GM12878 (cell line): ENCODE data around the gene HSPE1. TPM values are rescaled to one million over a fixed set of nuclear protein-coding genes. Genes with fewer than 3 reads are reported as not detected.

Experiments
- ATAC-seq: fragments of 200-7000 bp; cut with Tn5 transposase; 3 replicates; pipeline ENCODE4 v1.9.1; 2020; ENCODE audit warnings: mild to moderate bottlenecking, moderate library complexity
- BruUV-seq: library from RNA; stranded (reverse); fragments of 400-500 nt; replicated peaks from 2 replicates; lab custom pipeline; 2021; lab: Mats Ljungman, UMichigan
- CTCF ChIA-PET: fragments of 300-600 bp; sonication (Branson Sonifier 250); formaldehyde crosslinking; extraction: SDS; loops from one replicate; lab custom pipeline; 2021; ENCODE audit warnings: inconsistent platforms; lab: Yijun Ruan, JAX
- POLR2A ChIA-PET: fragments of 350-600 bp; formaldehyde crosslinking; extraction: SDS; loops from one replicate; lab custom pipeline; 2021; ENCODE audit warnings: inconsistent platforms; lab: Charles Lee
- RAD21 ChIA-PET: fragments of 300-600 bp; sonication (Branson Sonifier 250); formaldehyde crosslinking; loops from one replicate; lab custom pipeline; 2023; ENCODE audit warnings: antibody characterized with exemption; ENCODE audit not compliant: unreplicated experiment; lab: Charles Lee
- SMC1A ChIA-PET: fragments of 300-600 bp; sonication (Branson Sonifier 250); formaldehyde crosslinking; loops from one replicate; lab custom pipeline; 2023; ENCODE audit not compliant: unreplicated experiment, uncharacterized antibody; lab: Charles Lee
- DNase-seq: peaks from one replicate; pipeline ENCODE4 v3.0.0-alpha.2; 2011; ENCODE audit warnings: low read depth, low spot score
- FAIRE-seq: peaks from 3 replicates; lab custom pipeline; 2011; peaks lifted over from hg19 to GRCh38; lab: Jason Lieb, UNC
- H2AFZ ChIP-seq: 2 replicates; pipeline ENCODE4 v1.6.0; 2011; ENCODE audit warnings: low read depth, low read length, control low read depth; ENCODE audit not compliant: control insufficient read depth
- H3K27ac ChIP-seq: 2 replicates; pipeline ENCODE4 v1.5.1; 2011; ENCODE audit warnings: control low read depth; ENCODE audit not compliant: control insufficient read depth, insufficient read depth
- H3K27me3 ChIP-seq, 2 experiments: replicated peaks in 1 of 2; 2 replicates each; pipeline versions ENCODE4 v1.6.0 to v1.6.1; 2011; ENCODE audit warnings: low read length in 1 of 2; ENCODE audit not compliant: control insufficient read depth in 2 of 2, insufficient read depth in 2 of 2
- H3K36me3 ChIP-seq, 2 experiments: 2 replicates each; pipeline ENCODE4 v1.5.1; 2011; ENCODE audit warnings: low read length in 1 of 2; ENCODE audit not compliant: control insufficient read depth in 2 of 2, insufficient read depth in 2 of 2
- H3K4me1 ChIP-seq: 2 replicates; pipeline ENCODE4 v1.6.1; 2011; ENCODE audit warnings: mild to moderate bottlenecking, low read length, moderate library complexity, mixed read lengths; ENCODE audit not compliant: control insufficient read depth, insufficient read depth
- H3K4me2 ChIP-seq: 2 replicates; pipeline ENCODE4 v1.6.0; 2011; ENCODE audit warnings: control low read depth; ENCODE audit not compliant: control insufficient read depth, insufficient read depth
- H3K4me3 ChIP-seq: fragments of 200-600 bp; sonication (generic); 2 replicates; pipeline ENCODE4 v1.5.1; 2016
- H3K79me2 ChIP-seq: 2 replicates; pipeline ENCODE4 v1.6.0; 2011; ENCODE audit warnings: low read length; ENCODE audit not compliant: control insufficient read depth, insufficient read depth
- H3K9ac ChIP-seq: 2 replicates; pipeline ENCODE4 v1.8.0; 2011; ENCODE audit warnings: low read length, control low read depth, mixed read lengths; ENCODE audit not compliant: control insufficient read depth, insufficient read depth
- H3K9me3 ChIP-seq: replicated peaks from 3 replicates; pipeline ENCODE4 v1.5.1; 2011; ENCODE audit warnings: mild to moderate bottlenecking, low read length; ENCODE audit not compliant: control insufficient read depth, insufficient read depth
- H4K20me1 ChIP-seq: 2 replicates; pipeline ENCODE4 v1.6.0; 2011; ENCODE audit not compliant: control insufficient read depth, insufficient read depth
- ATF3 ChIP-seq: IDR thresholded peaks from 2 replicates; pipeline ENCODE4 v1.6.1; 2011; ENCODE audit warnings: low read depth, mild to moderate bottlenecking, low read length, moderate library complexity, borderline replicate concordance; ENCODE audit errors: extremely low read depth
- BACH1 ChIP-seq: fragments of 450-650 bp; IDR thresholded peaks from 2 replicates; pipeline ENCODE4 v1.6.1; 2017; ENCODE audit warnings: mild to moderate bottlenecking, borderline replicate concordance
- BRCA1 ChIP-seq: IDR thresholded peaks from 2 replicates; pipeline ENCODE4 v1.6.1; 2011; ENCODE audit warnings: low read depth, low read length, improper control_type of control experiment
- CHD1 ChIP-seq: IDR thresholded peaks from 2 replicates; pipeline ENCODE4 v1.6.1; 2012; ENCODE audit warnings: low read depth, low read length, improper control_type of control experiment
- E4F1 ChIP-seq: fragments of 450-650 bp; IDR thresholded peaks from 2 replicates; pipeline ENCODE4 v1.6.1; 2018; ENCODE audit warnings: borderline replicate concordance, mild to moderate bottlenecking; ENCODE audit not compliant: partially characterized antibody
- FOXM1 ChIP-seq: IDR thresholded peaks from 2 replicates; pipeline ENCODE4 v1.6.1; 2012; ENCODE audit warnings: low read depth, mild to moderate bottlenecking, inconsistent platforms, low read length, moderate library complexity
- JUND ChIP-seq: IDR thresholded peaks from 2 replicates; pipeline ENCODE4 v1.6.1; 2012; ENCODE audit warnings: low read depth, mild to moderate bottlenecking, low read length, improper control_type of control experiment, moderate library complexity
- MEF2B ChIP-seq: fragments of 450-650 bp; IDR thresholded peaks from 2 replicates; pipeline ENCODE4 v1.6.1; 2018; ENCODE audit warnings: mild to moderate bottlenecking, moderate library complexity; ENCODE audit not compliant: partially characterized antibody, poor library complexity, severe bottlenecking
- NBN ChIP-seq: fragments of 450-650 bp; IDR thresholded peaks from 2 replicates; pipeline ENCODE4 v1.6.1; 2016
- NR2C1 ChIP-seq: fragments of 450-650 bp; IDR thresholded peaks from 2 replicates; pipeline ENCODE4 v1.6.1; 2017; ENCODE audit warnings: antibody characterized with exemption, mild to moderate bottlenecking, moderate library complexity
- NR2C2 ChIP-seq: IDR thresholded peaks from 2 replicates; pipeline ENCODE4 v1.6.1; 2011; ENCODE audit warnings: borderline replicate concordance, low read depth; ENCODE audit not compliant: control insufficient read depth, insufficient read length
- PKNOX1 ChIP-seq: fragments of 450-650 bp; IDR thresholded peaks from 2 replicates; pipeline ENCODE4 v1.6.1; 2016; ENCODE audit warnings: mild to moderate bottlenecking
- RAD51 ChIP-seq: fragments of 450-650 bp; IDR thresholded peaks from 2 replicates; pipeline ENCODE4 v1.6.1; 2016; ENCODE audit warnings: moderate library complexity, mild to moderate bottlenecking, inconsistent platforms
- RELB ChIP-seq: fragments of 450-650 bp; IDR thresholded peaks from 2 replicates; pipeline ENCODE4 v1.6.1; 2017; ENCODE audit warnings: low read depth, mild to moderate bottlenecking, moderate library complexity
- RFX5 ChIP-seq: IDR thresholded peaks from 2 replicates; pipeline ENCODE4 v1.6.1; 2011; ENCODE audit warnings: low read depth, low read length, improper control_type of control experiment
- SIN3A ChIP-seq: IDR thresholded peaks from 2 replicates; pipeline ENCODE4 v1.6.1; 2012; ENCODE audit warnings: low read depth, low read length, improper control_type of control experiment
- SRF ChIP-seq, 2 experiments: IDR thresholded peaks; 2 replicates each; pipeline ENCODE4 v1.6.1; 2011; ENCODE audit warnings: low read depth in 2 of 2, low read length in 2 of 2, mild to moderate bottlenecking in 1 of 2, moderate library complexity in 1 of 2
- TAF1 ChIP-seq: IDR thresholded peaks from 2 replicates; pipeline ENCODE4 v1.6.1; 2011; ENCODE audit warnings: mild to moderate bottlenecking, low read depth, low read length, borderline replicate concordance
- ZNF24 ChIP-seq: fragments of 450-650 bp; IDR thresholded peaks from 2 replicates; pipeline ENCODE4 v1.6.1; 2017; ENCODE audit warnings: antibody characterized with exemption, mild to moderate bottlenecking
- WGBS: methylation state at CpG from one replicate; pipeline ENCODE4 v1.1.6; 2016; ENCODE audit warnings: low lambda C conversion rate; ENCODE audit not compliant: insufficient replicate concordance, insufficient coverage; ENCODE audit errors: missing lambda C conversion rate; 5-methylcytosine and 5-hydroxymethylcytosine counted together
- in situ Hi-C: fragments of 300-500 bp; cut with MboI; formaldehyde crosslinking; loops from 9 replicates; pipeline ENCODE4 v1.14.3; 2018; ENCODE audit warnings: mixed read lengths
- intact Hi-C: fragments of 100-400 bp; cut with micrococcal nuclease; formaldehyde crosslinking; loops from one replicate; pipeline ENCODE4 v1.14.2; 2022; ENCODE audit not compliant: unreplicated experiment
- polyA plus RNA-seq, 11 experiments: library from polyadenylated mRNA; depleted of rRNA in 4 of 11; unstranded in 6 of 11; stranded (reverse) in 5 of 11; fragments of >200 nt; fragmentation: Nextera tagmentation in 4 of 11; fragmentation: Illumina TruSeq in 1 of 11; extraction: Ambion mirVana in 4 of 11; extraction: Trizol in 1 of 11; gene quantifications; 1 replicate in 1 of 11; 2 replicates in 10 of 11; pipeline versions ENCODE4 v1.2.1 to v1.2.3, GENCODE V29; 2011 to 2016; ENCODE audit warnings: inconsistent platforms in 2 of 11, missing spikeins in 2 of 11, low read depth in 1 of 11
- total RNA-seq, 4 experiments: library from RNA; depleted of rRNA in 3 of 4; stranded (reverse); fragments of >200 nt in 3 of 4; fragmentation: Illumina TruSeq in 1 of 4; extraction: Trizol in 1 of 4; gene quantifications; 2 replicates each; pipeline versions ENCODE4 v1.2.1 to v1.2.3, GENCODE V29; 2013 to 2021

The HSPE1 gene
- total and polyA plus RNA-seq, 10 of the 15 experiments (the other 5 are each of a cell fraction or from before 2014, with no cell fraction given) = 180 to 1,096 (median 505) TPM

- no peaks in the 10 kb centered on the region for H3K4me1 ChIP-seq
- no TSS peak for BruUV-seq
- intact Hi-C loops = loop anchor here (1.0 to 5.0 kb wide), 3 partner anchors 19 to 253 kb away; partner anchors contain the start of genes HSPD1, MARS2 and SF3B1
- WGBS = under 1% methylated on average over 11 of the region's 11 CpGs
- SMC1A ChIA-PET = interaction anchor here (0.9 to 3.8 kb wide), 5 partner anchors 13 to 384 kb away, joined by 3 to 32 read pairs (median 4); partner anchors contain the start of genes HSPD1, HSPE1 and SF3B1
- peak; percentile 65 for ATAC-seq
- H3K4me2 ChIP-seq = peak overlapping the region; percentile 36
- CTCF ChIA-PET = interaction anchor here (1.3 kb wide), 1 partner anchor 21 kb away, joined by 9 read pairs; no protein-coding TSS in a partner anchor
- H3K9me3 ChIP-seq = no peaks in the 10 kb centered on the region; the same call in 2 of the 3 replicates
- peaks cover 45% of the 10 kb centered on the region for H3K79me2 ChIP-seq
- H4K20me1 ChIP-seq = 0 out of 2 replicates have a peak, but pooled peaks cover under 1% of the 10 kb centered on the region
- FAIRE-seq = no peak
- H3K36me3 ChIP-seq = peaks cover 0 to under 1% of the 10 kb centered on the region in 2 experiments; a peak in 1 of 4 replicates
- POLR2A ChIA-PET = interaction anchor here (2.6 to 4.8 kb wide), 3 partner anchors 18 to 46 kb away, joined by 25 to 63 read pairs (median 43); partner anchors contain the start of genes HSPD1, HSPE1 and SF3B1
- peak; percentile 38 for DNase-seq
- H3K27me3 ChIP-seq = no peaks in the 10 kb centered on the region
- peak overlapping the region; percentile 94 for H3K4me3 ChIP-seq
- RAD21 ChIA-PET = interaction anchor here (1.0 to 4.2 kb wide), 2 partner anchors 19 to 42 kb away, joined by 3 to 38 read pairs; partner anchors contain the start of gene SF3B1
- peak overlapping the region; percentile 83 for H3K27ac ChIP-seq
- peak overlapping the region; percentile 85 for H3K9ac ChIP-seq
- in situ Hi-C loops = no loop called here
- peak overlapping the region; percentile 48 for H2AFZ ChIP-seq
- TF ChIP-seq PKNOX1 (no peak), RFX5 (peak; percentile 43; the same call in 1 of the 2 replicates), SIN3A (no peak), MEF2B (no peak), TAF1 (peak; percentile 55; the same call in 1 of the 2 replicates), NBN (no peak), E4F1 (no peak), ZNF24 (no peak), BACH1 (no peak), NR2C2 (no peak), ATF3 (no peak), JUND (no peak), NR2C1 (no peak), FOXM1 (peak; percentile 49; the same call in 1 of the 2 replicates), RELB (peak; percentile 2; the same call in 1 of the 2 replicates), SRF (IDR thresholded peaks at IDR 0.05; ENCODE audit: low read depth in 2 of 2, low read length in 2 of 2) (peak in 1 of 2 experiments; percentile 56; a peak in 1 of 4 replicates), RAD51 (no peak), CHD1 (no peak), BRCA1 (no peak)
These were observed 46.2 kb upstream of the HSPE1 start for GRCh38 chr2:197453914-197454398.
